COLO668 (cell line): ENCODE data around the gene UNK.
"Not testable (repeated sequence)": the region's sequence is repeated elsewhere in the genome, so short reads cannot be mapped to it uniquely, and the experiment has no call there.

Experiments
- DNase-seq: peaks from one replicate; lab custom pipeline; 2025; ENCODE audit not compliant: unreplicated experiment; lab: John Stamatoyannopoulos, UW

Gene UNK

DNA sequence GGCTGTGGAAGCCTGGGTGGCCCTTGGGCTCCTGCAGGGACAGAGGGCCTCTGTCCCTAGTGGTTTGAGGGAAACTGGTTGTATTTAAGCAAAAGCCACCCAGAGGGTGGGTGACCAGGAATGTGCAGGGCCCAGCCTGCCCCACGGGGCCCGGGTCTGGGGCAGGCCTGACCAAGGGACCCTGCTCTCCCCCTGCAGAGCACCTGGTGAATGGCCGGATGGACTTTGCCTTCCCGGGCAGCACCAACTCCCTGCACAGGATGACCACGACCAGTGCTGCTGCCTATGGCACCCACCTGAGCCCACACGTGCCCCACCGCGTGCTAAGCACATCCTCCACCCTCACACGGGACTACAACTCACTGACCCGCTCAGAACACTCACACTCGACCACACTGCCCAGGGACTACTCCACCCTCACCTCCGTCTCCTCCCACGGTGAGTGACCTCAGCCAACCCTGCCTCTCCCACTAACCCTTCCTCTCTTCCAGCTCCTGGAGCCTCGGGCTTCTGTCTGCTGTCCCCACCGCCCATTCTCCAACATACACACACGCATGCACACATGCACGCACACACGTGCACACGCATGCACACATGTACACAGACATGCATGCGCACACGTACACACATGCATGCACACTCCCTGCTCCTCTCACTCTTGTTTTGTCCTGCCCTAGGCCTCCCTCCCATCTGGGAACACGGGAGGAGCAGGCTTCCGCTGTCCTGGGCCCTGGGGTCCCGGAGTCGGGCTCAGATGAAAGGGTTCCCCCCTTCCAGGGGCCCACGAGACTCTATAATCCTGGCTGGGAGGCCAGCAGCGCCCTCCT, 30.0 kb upstream of the UNK start:
- no peak for DNase-seq

DNA sequence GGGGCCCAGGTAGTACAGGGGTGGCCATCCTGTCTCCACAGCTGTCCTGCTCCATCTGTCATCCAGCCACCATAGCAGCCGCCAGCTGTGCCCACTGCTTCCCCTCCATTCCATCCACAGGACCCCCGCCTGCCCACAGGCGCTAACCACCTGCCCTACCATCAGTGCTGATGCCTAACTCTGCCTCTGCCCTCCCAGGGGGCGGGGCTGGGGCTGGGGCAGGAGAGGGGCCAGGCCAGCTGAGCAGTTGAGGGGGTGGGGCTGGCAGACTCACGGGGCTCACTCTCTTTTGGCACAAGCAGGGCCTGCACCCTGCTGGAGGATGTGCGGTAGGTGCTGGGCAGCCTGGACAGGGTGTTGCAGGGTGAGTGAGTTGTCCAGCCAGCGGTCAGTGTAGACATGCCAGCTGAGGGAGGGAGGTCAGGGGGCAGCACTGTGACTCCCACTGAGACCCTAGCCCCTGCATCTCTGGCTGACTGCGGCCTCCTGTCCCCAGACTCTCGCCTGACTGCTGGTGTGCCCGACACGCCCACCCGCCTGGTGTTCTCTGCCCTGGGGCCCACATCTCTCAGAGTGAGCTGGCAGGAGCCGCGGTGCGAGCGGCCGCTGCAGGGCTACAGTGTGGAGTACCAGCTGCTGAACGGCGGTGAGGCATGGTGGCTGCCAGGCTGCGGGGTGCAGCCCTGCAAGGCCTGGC, 29.3 kb upstream of the UNK start:
- DNase-seq = peak; percentile 41

DNA sequence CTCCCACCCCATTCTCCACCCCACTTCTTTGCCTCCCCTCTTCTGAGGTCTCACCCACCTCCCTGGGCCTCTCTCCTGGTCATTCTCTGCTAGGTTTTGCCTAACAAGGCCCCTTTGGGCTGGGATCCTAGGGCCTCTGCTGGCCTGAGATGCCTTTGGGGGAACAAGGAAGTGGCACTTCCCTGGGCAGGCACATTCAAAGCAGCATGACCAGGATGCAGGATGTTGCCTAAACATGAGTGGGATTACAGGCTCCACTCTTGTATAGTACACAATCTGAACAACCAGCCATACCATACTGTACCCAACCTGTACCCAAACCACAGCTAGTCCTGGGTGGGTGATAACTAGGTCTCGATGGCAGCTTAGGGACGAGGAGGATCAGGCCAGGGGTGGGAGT, 28.6 kb upstream of the UNK start:
- DNase-seq = no peak

DNA sequence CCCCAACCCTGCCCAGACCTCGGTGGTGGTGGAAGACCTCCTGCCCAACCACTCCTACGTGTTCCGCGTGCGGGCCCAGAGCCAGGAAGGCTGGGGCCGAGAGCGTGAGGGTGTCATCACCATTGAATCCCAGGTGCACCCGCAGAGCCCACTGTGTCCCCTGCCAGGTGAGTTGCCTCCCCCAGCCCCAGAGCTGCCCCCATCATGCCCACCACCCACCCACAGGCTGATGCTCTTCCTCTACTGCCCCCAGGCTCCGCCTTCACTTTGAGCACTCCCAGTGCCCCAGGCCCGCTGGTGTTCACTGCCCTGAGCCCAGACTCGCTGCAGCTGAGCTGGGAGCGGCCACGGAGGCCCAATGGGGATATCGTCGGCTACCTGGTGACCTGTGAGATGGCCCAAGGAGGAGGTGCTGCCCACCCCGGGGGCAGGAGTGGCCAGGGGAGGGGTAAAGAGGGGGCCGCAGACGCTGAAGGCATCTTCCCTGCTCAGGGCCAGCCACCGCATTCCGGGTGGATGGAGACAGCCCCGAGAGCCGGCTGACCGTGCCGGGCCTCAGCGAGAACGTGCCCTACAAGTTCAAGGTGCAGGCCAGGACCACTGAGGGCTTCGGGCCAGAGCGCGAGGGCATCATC, 28.0 kb upstream of the UNK start:
- no peak for DNase-seq

DNA sequence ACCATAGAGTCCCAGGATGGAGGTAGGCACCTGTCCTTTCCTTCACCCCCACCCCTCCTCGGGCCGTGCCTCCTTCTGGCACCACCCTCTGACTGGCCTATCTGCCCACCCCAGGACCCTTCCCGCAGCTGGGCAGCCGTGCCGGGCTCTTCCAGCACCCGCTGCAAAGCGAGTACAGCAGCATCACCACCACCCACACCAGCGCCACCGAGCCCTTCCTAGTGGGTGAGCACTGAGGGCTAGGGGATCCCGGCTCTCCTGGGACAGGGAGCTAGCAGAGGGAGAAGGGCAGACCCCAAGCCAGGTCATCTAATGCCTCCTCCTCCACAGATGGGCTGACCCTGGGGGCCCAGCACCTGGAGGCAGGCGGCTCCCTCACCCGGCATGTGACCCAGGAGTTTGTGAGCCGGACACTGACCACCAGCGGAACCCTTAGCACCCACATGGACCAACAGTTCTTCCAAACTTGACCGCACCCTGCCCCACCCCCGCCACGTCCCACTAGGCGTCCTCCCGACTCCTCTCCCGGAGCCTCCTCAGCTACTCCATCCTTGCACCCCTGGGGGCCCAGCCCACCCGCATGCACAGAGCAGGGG, 27.4 kb upstream of the UNK start:
- DNase-seq = no peak

DNA sequence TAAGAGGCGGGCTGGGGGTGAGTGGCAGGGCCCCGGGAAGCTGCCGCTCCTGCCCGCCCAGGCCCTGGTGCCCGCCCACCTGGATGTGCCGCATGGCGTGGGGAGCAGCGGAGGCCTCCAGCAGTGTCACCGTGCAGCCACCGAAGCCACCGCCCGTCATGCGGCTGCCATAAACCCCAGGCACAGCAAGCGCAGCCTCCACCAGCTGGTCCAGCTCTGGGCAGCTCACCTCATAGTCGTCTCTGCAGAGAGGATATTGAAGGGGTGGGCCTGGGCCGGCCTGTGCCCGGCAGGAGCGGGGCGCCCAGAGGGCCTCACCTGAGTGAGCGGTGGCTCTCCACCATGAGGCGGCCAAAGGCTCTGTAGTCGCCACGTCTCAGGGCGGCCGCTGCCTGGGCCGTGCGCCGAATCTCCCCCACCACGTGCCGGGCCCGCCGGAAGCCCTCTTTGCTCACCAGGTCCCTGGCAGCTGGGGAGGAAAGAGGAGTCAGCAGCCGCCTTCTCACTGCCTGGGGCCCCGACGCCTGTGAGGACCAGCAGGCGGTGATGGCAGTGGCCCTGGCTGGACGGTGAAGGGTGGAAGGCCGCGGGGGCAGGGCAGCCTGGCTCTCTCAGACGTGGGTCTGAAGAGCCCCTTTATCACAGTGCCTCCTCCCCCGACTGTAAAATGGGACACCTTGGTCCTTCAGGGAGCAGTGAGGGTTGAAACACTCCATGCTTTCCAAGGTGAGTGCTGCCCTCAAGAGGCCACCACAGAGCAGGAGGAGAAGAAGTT, 26.3 kb upstream of the UNK start:
- DNase-seq = no peak

DNA sequence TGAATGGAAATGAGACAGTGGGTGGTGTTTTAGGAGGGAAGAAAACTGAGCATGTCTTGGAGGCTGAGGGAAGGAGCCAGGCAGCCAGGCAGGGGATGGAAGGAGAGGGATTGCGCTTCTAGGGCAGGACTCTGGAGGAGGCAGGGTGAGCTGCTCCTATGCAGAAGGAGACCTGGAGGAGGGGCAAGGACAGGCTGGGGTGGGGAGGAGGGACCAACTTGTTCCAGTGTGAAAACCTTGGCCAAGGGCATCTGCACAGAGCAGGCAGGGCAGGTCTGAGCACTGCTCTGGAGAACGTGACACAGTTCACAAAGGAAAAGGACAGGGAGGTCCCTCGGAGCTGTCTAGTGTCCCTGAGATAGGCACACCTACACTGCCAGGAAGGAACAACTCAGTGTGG, 25.1 kb upstream of the UNK start:
- DNase-seq = no peak

DNA sequence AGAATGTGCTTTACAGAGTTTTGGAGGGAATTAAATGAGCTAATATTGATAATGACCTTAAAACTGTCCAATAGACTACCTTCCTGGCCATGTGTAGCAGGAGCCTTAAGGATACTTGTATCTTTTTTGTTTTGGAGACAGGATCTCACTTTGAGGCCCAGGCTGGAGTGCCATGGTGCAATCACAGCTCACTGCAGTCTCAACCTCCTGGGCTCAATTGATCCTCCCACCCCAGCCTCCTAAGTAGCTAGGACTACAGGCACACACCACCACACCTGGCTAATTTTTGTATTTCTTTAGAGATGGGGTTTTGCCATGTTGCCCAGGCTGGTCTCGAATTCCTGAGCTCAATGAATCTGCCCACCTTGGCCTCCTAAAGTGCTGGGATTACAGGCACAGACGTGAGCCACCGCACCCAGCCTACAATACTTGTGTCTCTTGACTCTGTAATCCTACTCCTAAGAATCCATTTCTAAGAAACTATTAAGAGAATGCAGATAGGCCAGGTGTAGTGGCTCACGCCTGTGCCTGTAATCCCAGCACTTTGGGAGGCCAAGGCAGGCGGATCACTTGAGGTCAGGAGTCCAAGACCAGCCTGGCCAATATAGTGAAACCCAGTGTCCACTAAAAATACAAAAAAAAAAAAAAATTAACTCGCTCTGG, 24.5 kb upstream of the UNK start:
- DNase-seq = not testable (repeated sequence)

DNA sequence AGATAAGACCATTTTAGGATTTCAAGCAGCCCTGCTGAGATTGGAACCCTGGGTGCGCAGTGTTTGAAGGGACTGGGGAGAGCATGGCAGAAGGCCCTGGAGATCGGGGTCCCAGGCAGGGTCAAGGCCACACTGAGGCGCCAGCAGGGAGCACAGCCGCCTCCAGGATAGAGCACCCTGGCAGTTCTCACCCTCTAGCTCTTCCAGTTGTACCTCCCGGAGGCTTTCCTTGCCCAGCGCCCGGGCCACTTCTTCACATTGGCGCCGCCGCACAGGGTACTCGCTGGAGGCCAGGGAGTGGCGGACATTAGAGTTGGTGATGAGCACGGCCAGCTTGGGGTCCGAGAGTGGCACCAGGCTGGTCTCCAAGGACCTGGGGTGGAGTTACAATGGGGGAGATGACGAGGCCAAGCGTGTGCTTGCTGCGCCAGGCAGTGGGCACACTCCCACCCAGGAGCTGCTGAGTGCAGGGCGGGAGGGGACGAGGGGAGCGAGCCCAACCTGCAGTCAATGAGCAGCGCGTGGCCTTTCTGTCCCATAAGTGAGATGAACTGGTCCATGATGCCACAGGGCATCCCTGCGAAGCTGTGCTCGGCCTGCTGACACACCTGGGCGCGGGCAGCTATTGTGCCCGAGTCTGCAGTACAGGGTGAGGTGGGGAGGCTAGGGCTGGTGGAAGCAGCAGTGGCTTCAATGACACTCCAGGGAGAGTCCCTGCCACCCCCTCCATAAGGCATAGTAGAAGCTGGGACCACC, 21.9 kb upstream of the UNK start:
- DNase-seq = no peak

DNA sequence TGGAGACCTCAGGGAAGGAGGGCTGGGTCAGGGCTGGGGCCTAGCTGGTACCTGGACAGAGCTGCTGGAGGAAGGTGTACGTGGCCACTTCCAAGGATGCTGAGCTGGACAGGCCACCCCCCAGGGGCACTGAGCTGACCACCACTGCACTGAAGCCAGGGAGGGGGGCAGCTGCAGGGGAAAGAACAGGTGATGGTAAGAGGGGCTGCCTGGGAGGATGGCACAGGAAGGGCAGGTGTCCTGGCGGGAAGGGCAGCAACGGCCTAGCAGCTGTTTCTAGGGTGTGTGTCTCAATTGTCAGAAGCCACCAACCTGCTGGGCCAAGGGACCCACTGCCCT, 21.4 kb upstream of the UNK start:
- DNase-seq = no peak

DNA sequence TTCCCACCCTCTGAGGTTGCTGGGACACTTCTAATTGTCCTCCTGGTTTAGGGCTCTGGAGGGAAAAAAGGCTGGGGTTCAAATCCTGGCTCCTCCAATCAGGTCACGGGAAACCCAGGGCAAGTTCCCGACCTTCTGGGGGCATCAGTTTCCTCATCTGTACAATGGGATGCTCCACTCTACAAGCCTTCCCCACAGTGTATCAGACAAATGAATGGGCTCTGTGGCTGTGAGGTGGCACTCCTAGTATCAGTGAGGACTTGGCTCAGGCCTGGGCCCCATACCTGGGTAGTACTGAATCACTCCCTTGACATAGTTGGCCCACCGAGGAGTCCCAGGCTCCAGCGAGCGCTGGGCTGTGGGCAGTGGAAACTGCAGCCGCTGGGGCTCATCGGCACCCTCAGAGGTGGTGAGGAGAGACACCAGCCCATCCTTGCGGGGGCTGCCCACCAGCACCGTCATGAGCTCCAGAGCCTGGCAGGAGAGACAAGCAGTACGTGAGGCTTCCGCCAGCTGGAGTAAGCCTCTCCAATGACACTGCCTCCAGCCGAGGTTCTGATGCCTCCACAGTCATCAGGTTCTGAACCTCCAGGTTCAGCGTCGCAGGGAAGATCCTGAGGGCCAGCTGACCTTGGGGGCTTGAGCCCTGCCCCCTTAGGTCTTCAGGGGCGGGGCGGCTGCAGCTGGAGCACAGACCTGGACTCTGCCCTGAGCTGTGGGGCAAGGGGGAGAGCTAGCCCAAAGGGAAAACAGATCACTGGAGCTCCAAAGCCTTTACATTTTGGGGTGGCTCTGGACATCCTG, 20.8 kb upstream of the UNK start:
- DNase-seq = no peak

DNA sequence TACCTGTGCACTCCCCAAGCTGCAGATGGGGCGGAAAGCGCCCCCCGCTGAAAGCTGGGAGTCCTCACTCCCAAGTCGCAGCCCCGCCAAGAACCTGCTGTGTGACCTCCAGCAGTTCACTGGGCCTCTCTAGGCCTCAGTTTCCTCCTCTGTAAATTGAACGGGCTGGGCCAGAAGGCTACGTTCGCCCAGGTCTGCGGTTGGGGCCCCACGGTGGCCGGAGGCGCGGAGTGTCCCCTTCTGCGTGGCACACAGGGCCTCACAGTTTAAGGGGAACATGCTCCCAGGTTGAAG, 20.2 kb upstream of the UNK start:
- no peak for DNase-seq

DNA sequence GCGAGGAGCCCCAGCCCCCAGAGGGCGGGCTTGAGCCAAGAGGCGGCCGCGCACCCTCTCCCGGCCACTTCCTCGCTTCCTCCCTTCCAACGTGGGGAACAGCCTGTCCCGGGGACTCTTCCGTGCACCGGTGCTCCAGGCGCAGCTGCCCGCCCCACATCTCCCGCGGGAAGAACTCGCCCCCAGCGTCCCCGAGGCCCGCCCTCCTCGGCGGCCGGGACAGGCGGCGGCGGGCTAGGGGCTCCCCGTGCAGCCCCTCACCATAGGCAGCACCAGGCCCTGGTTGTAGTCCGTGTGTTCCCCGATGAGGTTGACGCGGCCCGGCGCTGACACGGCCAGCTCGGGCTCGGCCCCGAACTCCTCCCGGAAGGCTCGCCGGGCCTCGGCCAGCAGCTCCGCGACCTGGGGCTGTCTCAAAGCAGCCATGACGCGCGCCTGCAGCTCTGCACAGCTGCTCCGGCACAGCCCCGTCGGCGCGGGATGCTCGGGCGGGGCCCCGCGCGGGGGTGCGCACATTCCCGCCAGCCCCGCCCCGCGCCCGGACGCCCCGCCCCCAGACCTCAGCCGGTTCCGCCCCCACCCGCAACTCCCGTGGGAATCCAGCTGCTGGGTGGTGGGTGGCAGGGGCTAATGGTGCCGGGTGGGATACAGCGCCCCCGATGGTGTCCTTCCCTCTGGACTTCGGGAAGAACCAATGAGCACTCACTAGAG, 19.7 kb upstream of the UNK start, which contains the start of gene GALK1:
GALK1 (minus strand) TSS at position 482 of the 711 bp plus-strand sequence; CDS start at position 426, 56 bp downstream.
- DNase-seq = peak; percentile 60

DNA sequence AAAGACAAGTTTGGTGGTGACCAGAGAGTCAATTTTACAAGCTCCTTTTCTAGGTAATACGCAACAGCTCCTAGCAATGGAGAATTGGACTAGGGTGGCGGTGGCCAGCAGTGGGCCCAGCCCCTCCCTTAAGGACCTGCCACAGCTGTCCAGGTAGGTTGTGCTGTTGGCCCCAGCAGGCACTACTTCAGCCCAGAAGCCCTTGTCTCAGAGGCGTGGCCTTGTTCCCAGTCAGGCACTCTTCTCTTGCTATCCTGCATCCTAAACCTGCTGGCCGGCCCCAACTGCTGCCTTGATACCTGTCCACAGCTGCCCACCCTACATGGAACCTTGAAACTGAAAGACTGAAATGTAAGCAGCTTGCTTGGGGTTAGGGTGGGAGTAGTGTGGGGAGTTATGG, 18.6 kb upstream of the UNK start:
- no peak for DNase-seq

DNA sequence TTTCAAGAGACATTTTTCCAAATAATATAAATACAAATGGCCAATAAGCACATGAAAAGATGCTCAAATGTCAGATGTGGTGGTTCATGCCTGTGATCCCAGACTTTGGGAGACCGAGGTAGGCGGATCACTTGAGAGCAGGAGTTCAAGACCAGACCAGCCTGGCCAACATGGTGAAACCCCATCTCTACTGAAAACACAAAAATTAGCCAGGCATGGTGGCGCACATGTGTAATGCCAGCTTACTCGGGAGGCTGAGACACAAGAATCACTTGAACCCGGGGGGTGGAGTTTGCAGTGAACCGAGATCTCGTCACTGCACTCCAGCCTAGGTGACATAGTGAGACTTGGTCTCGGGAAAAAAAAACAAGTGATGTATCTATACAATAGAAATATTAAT, 16.7 kb upstream of the UNK start:
- no peak for DNase-seq

DNA sequence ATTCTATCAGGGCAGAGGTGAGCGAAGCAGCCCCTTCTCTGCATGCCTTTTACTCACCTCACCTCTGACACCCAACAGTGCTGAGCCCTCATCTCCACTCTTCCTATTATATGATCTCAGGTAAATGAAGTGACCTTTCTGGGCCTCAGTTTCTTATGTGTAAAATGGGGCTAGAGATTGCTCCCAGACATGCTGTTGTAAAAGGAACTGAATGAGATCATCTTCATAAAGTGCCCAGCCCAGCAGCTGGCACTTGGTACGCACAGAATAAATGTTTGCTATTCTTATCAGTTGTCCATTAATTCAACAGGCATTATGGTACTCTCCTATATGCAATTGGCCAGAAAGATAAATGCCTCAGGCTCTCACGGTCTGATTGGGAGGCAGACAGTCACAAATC, 15.1 kb upstream of the UNK start:
- peak; percentile 57 for DNase-seq

DNA sequence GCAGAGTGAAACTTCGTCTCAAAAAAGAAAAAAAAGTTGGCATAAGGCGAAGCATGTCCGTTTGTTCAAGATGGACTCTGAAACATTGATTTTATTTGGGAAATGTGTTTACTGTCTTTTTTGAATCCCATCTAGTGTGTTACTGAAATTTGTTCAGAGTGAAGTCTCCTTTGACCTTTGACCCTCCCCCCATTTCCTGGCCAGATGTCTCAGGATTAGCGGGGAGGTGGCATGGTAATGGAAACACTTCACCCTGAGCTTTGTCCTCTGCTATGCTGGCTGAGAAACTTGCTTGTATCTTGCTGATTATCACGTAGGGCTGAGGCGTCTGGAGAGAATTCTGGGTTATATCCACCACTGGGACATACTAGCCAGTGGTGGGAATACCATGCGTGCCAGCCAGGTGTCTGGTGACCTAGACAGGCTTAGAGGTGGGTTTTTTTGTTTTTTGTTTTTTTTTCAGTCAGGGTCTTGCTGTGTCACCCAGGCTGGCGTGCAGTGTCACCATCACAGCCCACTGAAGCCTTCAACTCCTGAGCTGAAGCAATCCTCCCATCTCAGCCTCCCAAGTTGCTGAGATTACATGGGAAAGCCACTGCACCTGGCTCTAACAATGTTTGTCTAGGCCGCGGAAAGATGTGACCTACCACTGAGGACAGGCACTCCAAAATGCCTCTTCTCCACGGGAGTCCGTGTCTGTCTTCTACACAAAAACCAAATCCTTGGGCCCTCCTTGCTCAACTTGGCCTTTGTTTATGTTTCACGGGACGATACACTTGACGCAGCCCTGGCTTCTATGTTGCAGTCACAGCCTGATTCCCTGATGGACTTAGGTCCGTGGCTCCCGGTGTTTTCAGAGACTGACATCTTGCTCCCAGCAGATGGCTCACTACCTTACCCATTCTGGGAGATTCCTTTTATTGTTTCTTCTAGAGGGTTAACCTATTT, 13.0 kb upstream of the UNK start:
- no peak for DNase-seq
